ENCODE data around the gene MEG3. TPM values are rescaled to one million over a fixed set of nuclear protein-coding genes. Genes with fewer than 3 reads are reported as not detected.

MEG3 gene
- total and polyA plus RNA-seq, 7 donors = 3.5 to 168 (median 28.0) TPM

GRCh38 chr14:100881211-100882025 is 55.5 kb downstream of the MEG3 start:
- Histone ChIP-seq H3K4me3 (no peak overlapping the region), H3K27me3 (peaks cover 0 to 15% (median 0%) of the 10 kb centered on the region in 3 donors), H3K9me3 (no peaks in the 10 kb centered on the region), H3K4me1 (no peaks in the 10 kb centered on the region), H3K27ac (no peak overlapping the region), H3K36me3 (no peaks in the 10 kb centered on the region)
- no peak for TF ChIP-seq POLR2AphosphoS5 (IDR thresholded peaks at IDR 0.05)
- TF ChIP-seq CTCF (IDR thresholded peaks at IDR 0.05) = no peak
- TF ChIP-seq EP300 (IDR thresholded peaks at IDR 0.05) = no peak
- no peak for TF ChIP-seq POLR2A (IDR thresholded peaks at IDR 0.05)
- intact Hi-C loops (cut with DNase I) = no loop called here
- DNase-seq = no peak
- 96 to 97% methylated on average over 38 of the region's 38 CpGs for WGBS, 2 donors

- H3K4me1 ChIP-seq = no peaks in the 10 kb centered on the region
- 96% methylated on average over 49 of the region's 49 CpGs for WGBS, 2 donors
- DNase-seq = no peak
Measured at GRCh38 chr14:100882026-100882967, 56.4 kb downstream of the MEG3 start.

GRCh38 chr14:100882991-100883788 is 57.3 kb downstream of the MEG3 start:
- TF ChIP-seq POLR2A (IDR thresholded peaks at IDR 0.05) = no peak
- TF ChIP-seq POLR2AphosphoS5 (IDR thresholded peaks at IDR 0.05) = no peak
- no peak for TF ChIP-seq CTCF (IDR thresholded peaks at IDR 0.05)
- TF ChIP-seq EP300 (IDR thresholded peaks at IDR 0.05) = no peak
- peaks cover 0 to 8% (median 6%) of the 10 kb centered on the region in 4 donors for H3K4me1 ChIP-seq
- intact Hi-C loops (cut with DNase I) = no loop called here
- no peaks in the 10 kb centered on the region for H3K9me3 ChIP-seq
- peaks cover 0 to 4% (median 0%) of the 10 kb centered on the region in 3 donors for H3K27me3 ChIP-seq
- no peak overlapping the region for H3K27ac ChIP-seq
- 95% methylated on average over 46 of the region's 46 CpGs for WGBS, 2 donors
- no peaks in the 10 kb centered on the region for H3K36me3 ChIP-seq
- DNase-seq = no peak
- H3K4me3 ChIP-seq = no peak overlapping the region

More at GRCh38 chr14:100882026-100882967, 56.4 kb downstream of the MEG3 start:
- Histone ChIP-seq H3K9me3 (no peaks in the 10 kb centered on the region), H3K27me3 (peaks cover 0 to 12% (median 0%) of the 10 kb centered on the region in 3 donors), H3K4me3 (no peak overlapping the region), H3K36me3 (no peaks in the 10 kb centered on the region), H3K27ac (no peak overlapping the region)
- intact Hi-C loops (cut with DNase I) = no loop called here
- TF ChIP-seq EP300 (IDR thresholded peaks at IDR 0.05) (no peak), POLR2AphosphoS5 (IDR thresholded peaks at IDR 0.05) (no peak), POLR2A (IDR thresholded peaks at IDR 0.05) (no peak), CTCF (IDR thresholded peaks at IDR 0.05) (no peak)

GRCh38 chr14:100883789-100884101 is 57.8 kb downstream of the MEG3 start:
- TF ChIP-seq POLR2A (IDR thresholded peaks at IDR 0.05) (no peak), EP300 (IDR thresholded peaks at IDR 0.05) (no peak), CTCF (IDR thresholded peaks at IDR 0.05) (no peak), POLR2AphosphoS5 (IDR thresholded peaks at IDR 0.05) (no peak)
- Histone ChIP-seq H3K4me3 (no peak overlapping the region), H3K27me3 (no peaks in the 10 kb centered on the region), H3K4me1 (peaks cover 0 to 11% (median 8%) of the 10 kb centered on the region in 4 donors), H3K36me3 (no peaks in the 10 kb centered on the region), H3K9me3 (no peaks in the 10 kb centered on the region), H3K27ac (no peak overlapping the region)
- DNase-seq = peak; percentile 56
- WGBS, 2 donors = 95 to 96% methylated on average over 11 of the region's 11 CpGs
- intact Hi-C loops (cut with DNase I) = no loop called here
